ENCODE results near the gene PPP1R15A.
A peak's percentile ranks its signal among the peaks of the same experiment; 100 is the strongest.
"Not testable (repeated sequence)": the region's sequence is repeated elsewhere in the genome, so short reads cannot be mapped to it uniquely, and the experiment has no call there.

Gene PPP1R15A

DNA sequence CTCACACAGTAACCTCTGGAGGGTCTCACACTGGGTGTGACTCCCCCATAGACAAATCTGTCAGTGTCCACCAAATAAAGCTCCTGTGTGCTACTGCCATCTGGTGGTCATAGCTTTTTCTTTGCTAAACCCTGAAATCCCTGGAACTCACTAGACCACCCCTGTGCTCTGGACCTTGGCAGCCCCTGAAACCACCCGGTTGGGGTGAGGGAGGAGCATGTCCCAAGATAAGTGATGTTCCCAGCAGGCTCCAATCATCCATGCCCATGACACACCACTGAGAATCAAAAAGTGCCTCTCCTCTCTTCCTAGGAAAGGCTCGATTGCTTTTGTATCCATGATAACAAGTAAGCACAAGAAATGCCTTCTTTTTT, 29.4 kb upstream of the PPP1R15A start:
- H3K79me2 ChIP-seq (ENCODE audit: insufficient read depth, low read length) = no peaks in the 10 kb centered on the region
- 0 out of 2 replicates have a peak, but pooled peaks cover 6% of the 10 kb centered on the region for H3F3A ChIP-seq (ENCODE audit: insufficient read depth)
- no peaks in the 10 kb centered on the region for H3K27me3 ChIP-seq (ENCODE audit: low read length)
- TF ChIP-seq, protein P1, sequence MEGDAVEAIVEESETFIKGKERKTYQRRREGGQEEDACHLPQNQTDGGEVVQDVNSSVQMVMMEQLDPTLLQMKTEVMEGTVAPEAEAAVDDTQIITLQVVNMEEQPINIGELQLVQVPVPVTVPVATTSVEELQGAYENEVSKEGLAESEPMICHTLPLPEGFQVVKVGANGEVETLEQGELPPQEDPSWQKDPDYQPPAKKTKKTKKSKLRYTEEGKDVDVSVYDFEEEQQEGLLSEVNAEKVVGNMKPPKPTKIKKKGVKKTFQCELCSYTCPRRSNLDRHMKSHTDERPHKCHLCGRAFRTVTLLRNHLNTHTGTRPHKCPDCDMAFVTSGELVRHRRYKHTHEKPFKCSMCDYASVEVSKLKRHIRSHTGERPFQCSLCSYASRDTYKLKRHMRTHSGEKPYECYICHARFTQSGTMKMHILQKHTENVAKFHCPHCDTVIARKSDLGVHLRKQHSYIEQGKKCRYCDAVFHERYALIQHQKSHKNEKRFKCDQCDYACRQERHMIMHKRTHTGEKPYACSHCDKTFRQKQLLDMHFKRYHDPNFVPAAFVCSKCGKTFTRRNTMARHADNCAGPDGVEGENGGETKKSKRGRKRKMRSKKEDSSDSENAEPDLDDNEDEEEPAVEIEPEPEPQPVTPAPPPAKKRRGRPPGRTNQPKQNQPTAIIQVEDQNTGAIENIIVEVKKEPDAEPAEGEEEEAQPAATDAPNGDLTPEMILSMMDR (IDR thresholded peaks at IDR 0.05; ENCODE audit: insufficient read depth, low read length, poor library complexity, severe bottlenecking) = peak; percentile 92
- no peak for TF ChIP-seq EZH2phosphoT487 (conservative IDR thresholded peaks at IDR 0.05; ENCODE audit: low read length)
- no peaks in the 10 kb centered on the region for H3K9me2 ChIP-seq (replicated peaks; ENCODE audit: insufficient read depth, low read length)
- H3K4me2 ChIP-seq (ENCODE audit: low read depth, low read length, poor library complexity, severe bottlenecking) = no peak overlapping the region
- H3K36me3 ChIP-seq (ENCODE audit: low read length) = no peaks in the 10 kb centered on the region
- no peaks in the 10 kb centered on the region for H4K20me1 ChIP-seq (ENCODE audit: low read depth, low read length)
- no peak overlapping the region for H3K27ac ChIP-seq (ENCODE audit: low read depth, low read length)
- H3K9ac ChIP-seq (ENCODE audit: low read length) = no peak overlapping the region
- no peak overlapping the region for H2AFZ ChIP-seq (ENCODE audit: low read depth, low read length, severe bottlenecking)
- H3K4me3 ChIP-seq (ENCODE audit: insufficient read depth, low read length, poor library complexity, severe bottlenecking) = no peak overlapping the region
- H3K9me3 ChIP-seq (ENCODE audit: insufficient read depth, low read length) = no peaks in the 10 kb centered on the region

DNA sequence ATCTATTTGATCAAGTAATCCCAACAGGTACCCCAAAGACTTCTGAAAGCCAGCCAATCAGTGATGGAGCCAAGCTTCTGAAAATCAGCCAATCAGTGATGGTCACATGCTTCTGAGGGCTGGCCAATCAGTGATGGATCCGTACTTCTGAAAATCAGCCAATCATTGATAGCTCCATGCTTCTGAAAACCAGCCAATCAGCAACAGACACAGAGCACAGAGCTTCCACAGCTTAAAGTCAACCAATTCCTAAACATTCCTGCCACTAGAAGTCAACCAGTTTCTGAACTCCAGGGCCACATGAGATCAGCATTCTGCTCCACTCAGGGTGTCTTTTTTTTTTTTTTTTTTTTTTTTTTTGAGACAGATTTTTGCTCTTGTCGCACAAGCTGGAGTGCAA, 27.7 kb upstream of the PPP1R15A start:
- no peak overlapping the region for H3K4me2 ChIP-seq (ENCODE audit: low read depth, low read length, poor library complexity, severe bottlenecking)
- no peaks in the 10 kb centered on the region for H3K9me3 ChIP-seq (ENCODE audit: insufficient read depth, low read length)
- no peak overlapping the region for H2AFZ ChIP-seq (ENCODE audit: low read depth, low read length, severe bottlenecking)
- TF ChIP-seq EZH2phosphoT487 (conservative IDR thresholded peaks at IDR 0.05; ENCODE audit: low read length) = no peak
- TF ChIP-seq, protein P1 (IDR thresholded peaks at IDR 0.05; ENCODE audit: insufficient read depth, low read length, poor library complexity, severe bottlenecking) = no peak
- H3F3A ChIP-seq (ENCODE audit: insufficient read depth) = no peaks in the 10 kb centered on the region
- H3K9ac ChIP-seq (ENCODE audit: low read length) = no peak overlapping the region
- H3K79me2 ChIP-seq (ENCODE audit: insufficient read depth, low read length) = no peaks in the 10 kb centered on the region
- H3K27ac ChIP-seq (ENCODE audit: low read depth, low read length) = no peak overlapping the region
- no peaks in the 10 kb centered on the region for H4K20me1 ChIP-seq (ENCODE audit: low read depth, low read length)
- H3K4me3 ChIP-seq (ENCODE audit: insufficient read depth, low read length, poor library complexity, severe bottlenecking) = no peak overlapping the region
- H3K27me3 ChIP-seq (ENCODE audit: low read length) = no peaks in the 10 kb centered on the region
- no peaks in the 10 kb centered on the region for H3K36me3 ChIP-seq (ENCODE audit: low read length)
- no peaks in the 10 kb centered on the region for H3K9me2 ChIP-seq (replicated peaks; ENCODE audit: insufficient read depth, low read length)

DNA sequence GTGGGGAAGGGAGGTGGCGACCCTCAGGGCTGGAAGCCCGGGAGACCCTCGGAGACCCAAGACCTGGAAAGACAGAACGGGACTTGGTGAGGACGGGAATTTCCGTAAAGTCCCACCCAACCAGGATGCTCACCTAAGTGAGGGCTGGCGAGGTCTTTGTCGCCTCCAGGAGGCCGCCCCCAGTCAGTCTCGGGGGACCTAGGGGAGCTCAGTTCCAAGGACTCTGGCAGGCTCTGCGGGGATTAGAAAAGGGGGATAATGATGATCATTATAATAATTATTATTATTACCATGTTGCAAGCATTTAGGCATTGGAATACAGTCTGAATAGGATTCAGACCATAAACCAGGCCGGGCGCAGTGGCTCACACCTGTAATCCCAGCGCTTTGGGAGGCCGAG, 26.8 kb upstream of the PPP1R15A start:
- Histone ChIP-seq H3K27ac (ENCODE audit: low read depth, low read length) (no peak overlapping the region), H4K20me1 (ENCODE audit: low read depth, low read length) (no peaks in the 10 kb centered on the region), H3K4me3 (ENCODE audit: insufficient read depth, low read length, poor library complexity, severe bottlenecking) (no peak overlapping the region), H3K4me2 (ENCODE audit: low read depth, low read length, poor library complexity, severe bottlenecking) (no peak overlapping the region), H3K27me3 (ENCODE audit: low read length) (no peaks in the 10 kb centered on the region), H3F3A (ENCODE audit: insufficient read depth) (no peaks in the 10 kb centered on the region), H3K9ac (ENCODE audit: low read length) (no peak overlapping the region), H3K36me3 (ENCODE audit: low read length) (no peaks in the 10 kb centered on the region), H3K9me2 (replicated peaks; ENCODE audit: insufficient read depth, low read length) (no peaks in the 10 kb centered on the region), H2AFZ (ENCODE audit: low read depth, low read length, severe bottlenecking) (no peak overlapping the region), H3K9me3 (ENCODE audit: insufficient read depth, low read length) (no peaks in the 10 kb centered on the region), H3K79me2 (ENCODE audit: insufficient read depth, low read length) (no peaks in the 10 kb centered on the region)
- no peak for TF ChIP-seq EZH2phosphoT487 (conservative IDR thresholded peaks at IDR 0.05; ENCODE audit: low read length)
- TF ChIP-seq, protein P1 (IDR thresholded peaks at IDR 0.05; ENCODE audit: insufficient read depth, low read length, poor library complexity, severe bottlenecking) = no peak

DNA sequence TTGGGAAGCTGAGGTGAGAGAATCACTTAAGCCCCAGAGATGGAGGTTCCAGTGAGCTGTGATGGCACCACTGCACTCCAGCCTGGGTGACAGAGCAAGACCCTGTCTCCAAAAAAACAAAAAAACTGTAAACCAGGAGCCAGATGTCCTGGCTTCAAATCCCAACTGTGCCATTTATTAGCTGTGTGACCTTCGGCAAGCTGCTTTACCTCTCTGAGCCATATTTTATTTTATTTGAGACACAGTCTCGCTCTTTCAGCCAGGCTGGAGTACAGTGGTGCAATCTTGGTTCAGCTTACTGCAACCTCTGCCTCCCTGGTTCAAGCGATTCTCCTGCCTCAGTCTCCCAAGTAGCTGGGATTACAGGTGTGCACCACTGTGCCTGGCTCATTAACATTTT, 25.6 kb upstream of the PPP1R15A start:
- not testable (repeated sequence) for H3F3A ChIP-seq (ENCODE audit: insufficient read depth); H3K9ac ChIP-seq (ENCODE audit: low read length); H3K4me3 ChIP-seq (ENCODE audit: insufficient read depth, low read length, poor library complexity, severe bottlenecking); H3K4me2 ChIP-seq (ENCODE audit: low read depth, low read length, poor library complexity, severe bottlenecking); H3K27me3 ChIP-seq (ENCODE audit: low read length); H3K27ac ChIP-seq (ENCODE audit: low read depth, low read length); H3K9me3 ChIP-seq (ENCODE audit: insufficient read depth, low read length); H3K9me2 ChIP-seq (replicated peaks; ENCODE audit: insufficient read depth, low read length); H2AFZ ChIP-seq (ENCODE audit: low read depth, low read length, severe bottlenecking); H3K36me3 ChIP-seq (ENCODE audit: low read length); H3K79me2 ChIP-seq (ENCODE audit: insufficient read depth, low read length); H4K20me1 ChIP-seq (ENCODE audit: low read depth, low read length)
